Measurements from ENCODE around the gene SPATA9.

Gene SPATA9

GRCh38 chr5:95613514-95613913 lies 69.3 kb downstream of the SPATA9 start:
- DNase-seq: no peak

GRCh38 chr5:95611396-95611795 lies 71.4 kb downstream of the SPATA9 start:
- no peak for DNase-seq

GRCh38 chr5:95610546-95610945 lies 72.2 kb downstream of the SPATA9 start:
- no peak for DNase-seq

GRCh38 chr5:95609711-95610110 lies 73.1 kb downstream of the SPATA9 start:
- DNase-seq: no peak

Data from CD4-positive, alpha-beta T cell treated with Interleukin-1 beta for 1 hour (primary cell).